NCI-H748 (cell line): Measurements from ENCODE around the gene ATP5PO.
"Not testable (repeated sequence)": the region's sequence is repeated elsewhere in the genome, so short reads cannot be mapped to it uniquely, and the experiment has no call there.

ENCODE experiments used
- DNase-seq: peaks from one replicate; lab custom pipeline; 2025; ENCODE audit not compliant: unreplicated experiment; lab: John Stamatoyannopoulos, UW

The ATP5PO gene

GRCh38 chr21:33872881-33873515, 42.6 kb downstream of the ATP5PO start:
- DNase-seq: no peak

DNA sequence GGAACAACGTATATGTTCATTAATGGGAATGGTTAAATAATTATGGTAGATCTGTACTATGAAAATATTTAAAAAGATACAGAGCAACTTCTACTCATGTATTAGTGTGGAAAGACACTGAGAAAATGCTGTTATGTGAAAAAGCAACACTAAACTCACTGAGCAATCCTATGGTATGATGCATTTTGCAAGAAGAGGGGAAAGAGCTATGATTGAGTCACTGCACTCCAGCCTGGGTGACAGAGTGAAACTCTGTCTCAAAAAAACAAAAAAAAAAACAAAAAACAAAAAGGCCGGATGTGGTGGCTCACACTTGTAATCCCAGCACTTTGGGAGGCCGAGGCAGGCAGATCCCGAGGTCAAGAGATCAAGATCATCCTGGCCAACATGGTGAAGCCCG, 44.4 kb downstream of the ATP5PO start:
- DNase-seq: no peak

DNA sequence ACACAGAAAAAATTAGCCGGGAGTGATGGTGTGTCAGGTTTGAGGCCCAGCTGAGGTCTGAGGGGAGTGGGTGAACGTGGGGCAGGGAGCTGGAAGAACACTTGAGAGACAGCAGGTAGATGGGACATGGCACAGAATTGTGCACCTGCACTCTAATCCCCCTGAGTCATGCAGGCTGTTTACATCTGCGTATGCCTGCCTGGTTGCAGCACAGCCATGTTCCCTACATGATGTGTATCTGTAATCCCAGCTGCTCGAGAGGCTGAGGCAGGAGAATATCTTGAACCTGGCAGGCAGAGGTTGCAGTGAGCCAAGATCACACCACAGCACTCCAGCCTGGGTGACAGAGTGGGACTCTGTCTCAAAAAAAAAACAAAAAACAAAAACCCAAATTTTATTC, 44.8 kb downstream of the ATP5PO start:
- no peak for DNase-seq

- DNase-seq: no peak
These were observed 45.7 kb downstream of the ATP5PO start for GRCh38 chr21:33869873-33870272.

- DNase-seq: not testable (repeated sequence)
These were observed 47.7 kb downstream of the ATP5PO start for GRCh38 chr21:33867868-33868267.

DNA sequence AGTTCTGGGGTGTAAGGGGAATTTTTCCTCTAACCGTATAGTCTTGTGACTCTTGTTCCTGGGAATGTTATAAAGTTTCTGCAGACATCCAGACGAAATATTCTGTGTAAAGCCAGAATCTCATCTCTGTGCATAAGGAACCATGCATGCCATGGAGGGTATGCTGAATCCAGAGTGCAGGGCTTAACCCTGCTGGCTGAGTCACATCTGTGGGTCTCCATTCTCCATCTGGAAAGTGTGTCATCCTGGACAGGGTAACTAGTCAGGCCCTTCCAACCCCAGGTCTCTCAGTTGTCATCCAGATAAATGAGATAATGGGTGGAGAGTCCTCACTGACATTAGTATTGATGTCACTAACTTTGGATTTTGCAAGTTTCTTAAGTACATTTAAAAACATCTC, 48.8 kb downstream of the ATP5PO start:
- no peak for DNase-seq

GRCh38 chr21:33865996-33866575, 49.5 kb downstream of the ATP5PO start:
- DNase-seq: no peak

DNA sequence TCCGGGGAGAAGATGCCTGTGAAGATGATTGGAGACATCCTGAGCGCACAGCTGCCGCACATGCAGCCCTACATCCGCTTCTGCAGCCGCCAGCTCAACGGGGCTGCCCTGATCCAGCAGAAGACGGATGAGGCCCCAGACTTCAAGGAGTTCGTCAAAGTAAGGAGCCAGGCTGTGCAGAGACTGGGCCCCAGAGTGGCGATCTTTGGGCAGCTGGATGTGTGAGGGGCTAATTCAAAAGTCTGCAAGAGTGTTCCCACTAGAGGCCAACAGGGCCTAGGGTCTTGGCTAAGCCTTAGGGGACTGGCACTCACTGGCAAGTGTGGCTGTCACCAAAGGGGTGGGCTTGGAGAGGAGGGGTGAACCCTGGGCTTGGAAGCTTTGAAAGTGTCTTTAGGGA, 50.4 kb downstream of the ATP5PO start:
- no peak for DNase-seq

DNA sequence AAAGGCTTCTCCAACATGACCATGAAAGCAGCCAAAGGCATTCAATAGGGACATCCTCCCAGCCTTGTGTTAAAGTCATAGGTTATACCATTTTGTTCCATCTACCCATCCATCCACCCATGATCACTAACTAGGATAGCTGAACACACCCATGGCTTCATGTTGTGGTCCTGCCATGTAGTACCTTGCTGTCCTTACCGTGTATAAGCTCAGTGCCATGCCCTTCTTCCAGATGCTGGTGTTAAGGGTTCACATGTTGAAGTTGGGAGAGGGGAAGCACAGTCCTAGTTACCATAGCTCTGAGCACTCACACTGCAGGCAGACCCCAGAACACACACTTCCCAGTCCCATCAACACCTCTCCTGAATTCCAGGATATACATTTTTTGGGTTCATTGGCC, 51.5 kb downstream of the ATP5PO start:
- no peak for DNase-seq

- not testable (repeated sequence) for DNase-seq
These were observed 52.4 kb downstream of the ATP5PO start for GRCh38 chr21:33863191-33863590.

DNA sequence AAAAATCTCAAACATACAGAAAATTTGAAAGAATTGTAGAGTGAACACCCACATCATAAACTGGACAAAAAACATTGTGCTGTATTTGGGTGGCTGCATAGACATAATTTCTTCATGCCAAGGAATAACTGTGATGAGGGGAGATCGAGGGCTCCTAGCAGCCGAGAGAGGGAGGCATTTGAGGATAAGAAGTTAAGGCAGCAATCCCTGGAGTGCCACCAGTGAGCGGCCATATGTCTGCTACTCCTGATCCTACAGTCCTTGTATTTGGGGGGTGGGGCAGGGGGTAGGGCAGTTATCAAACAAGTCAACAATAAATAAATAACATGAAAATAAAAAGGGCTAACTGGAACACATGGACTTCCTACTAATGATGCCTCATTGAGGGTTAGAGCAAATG, 54.5 kb downstream of the ATP5PO start:
- no peak for DNase-seq

- DNase-seq: no peak
These were observed 55.2 kb downstream of the ATP5PO start for GRCh38 chr21:33860332-33860879.

- no peak for DNase-seq
These were observed 56.1 kb downstream of the ATP5PO start for GRCh38 chr21:33859373-33860102.

DNA sequence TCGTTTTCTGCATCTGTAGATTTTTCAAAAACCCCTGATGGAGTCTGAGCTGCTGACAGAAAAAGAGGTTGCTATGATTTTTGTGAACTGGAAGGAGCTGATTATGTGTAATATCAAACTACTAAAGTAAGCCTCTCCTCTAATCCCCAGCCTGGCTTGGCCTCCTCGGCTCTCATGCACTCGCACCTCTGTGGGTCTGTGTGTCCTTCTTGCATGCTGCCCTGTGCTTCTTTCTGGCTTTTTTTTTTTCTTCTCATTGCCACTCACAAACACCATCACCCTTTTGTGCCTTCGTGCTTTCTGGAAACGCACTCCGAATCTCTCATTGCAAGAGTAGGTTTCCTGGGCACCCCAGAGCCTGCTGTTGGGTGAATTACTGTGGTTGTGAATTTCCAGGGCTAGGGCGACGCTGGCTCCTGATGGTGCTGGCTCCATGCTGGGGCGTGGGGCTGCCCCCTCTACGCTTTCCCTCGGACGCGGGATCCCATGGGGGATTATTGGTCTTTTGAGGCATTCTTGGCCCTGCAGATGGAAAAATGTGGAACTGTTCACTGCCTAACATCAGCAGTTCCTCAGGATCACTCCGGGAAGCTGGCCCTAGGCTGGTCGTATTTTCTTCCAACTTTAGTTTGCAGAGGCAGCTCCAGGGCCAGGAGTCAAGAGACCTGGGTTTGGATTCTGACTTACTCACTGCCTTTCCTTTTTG, 56.8 kb downstream of the ATP5PO start:
- DNase-seq: no peak

DNA sequence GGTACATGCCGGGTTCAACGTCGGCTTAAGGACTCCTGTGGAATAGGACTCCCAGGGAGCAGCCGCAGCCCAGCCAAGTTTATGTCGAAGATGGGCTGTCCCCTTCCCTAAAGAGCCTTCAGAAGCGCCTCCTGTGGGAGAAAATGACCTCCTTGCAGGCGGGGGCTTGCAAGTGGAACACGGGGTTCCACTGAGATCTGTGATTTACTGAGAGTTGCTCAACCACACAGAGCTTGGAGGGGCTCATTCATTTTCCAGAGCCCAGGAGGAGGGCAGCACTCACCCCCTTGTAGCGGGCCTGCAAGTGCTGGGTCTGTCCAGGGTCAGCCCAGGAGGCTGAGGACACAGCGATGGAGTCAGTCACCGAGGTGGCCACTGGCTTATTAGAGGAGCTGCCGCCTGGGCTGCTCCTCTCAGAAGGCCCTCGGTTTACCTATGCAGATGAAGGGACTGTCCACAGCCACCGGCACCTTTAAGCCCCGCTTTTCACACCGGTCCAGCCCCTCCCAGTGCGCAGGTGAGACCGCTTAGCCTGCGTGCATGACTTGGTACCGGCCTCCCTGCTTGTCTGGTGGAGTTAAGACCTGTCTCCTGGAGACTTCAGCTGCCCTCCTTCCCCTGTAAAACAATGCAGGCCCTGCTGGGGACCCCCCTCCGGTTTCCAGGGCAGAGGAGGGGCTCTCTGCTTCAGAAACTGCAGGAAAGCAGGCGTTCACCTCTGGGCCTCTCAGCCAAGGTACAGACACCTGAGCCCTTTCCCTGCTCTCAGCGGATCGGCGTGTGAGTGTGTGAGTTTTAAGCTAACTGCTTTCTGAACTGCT, 57.5 kb downstream of the ATP5PO start:
- no peak for DNase-seq

DNA sequence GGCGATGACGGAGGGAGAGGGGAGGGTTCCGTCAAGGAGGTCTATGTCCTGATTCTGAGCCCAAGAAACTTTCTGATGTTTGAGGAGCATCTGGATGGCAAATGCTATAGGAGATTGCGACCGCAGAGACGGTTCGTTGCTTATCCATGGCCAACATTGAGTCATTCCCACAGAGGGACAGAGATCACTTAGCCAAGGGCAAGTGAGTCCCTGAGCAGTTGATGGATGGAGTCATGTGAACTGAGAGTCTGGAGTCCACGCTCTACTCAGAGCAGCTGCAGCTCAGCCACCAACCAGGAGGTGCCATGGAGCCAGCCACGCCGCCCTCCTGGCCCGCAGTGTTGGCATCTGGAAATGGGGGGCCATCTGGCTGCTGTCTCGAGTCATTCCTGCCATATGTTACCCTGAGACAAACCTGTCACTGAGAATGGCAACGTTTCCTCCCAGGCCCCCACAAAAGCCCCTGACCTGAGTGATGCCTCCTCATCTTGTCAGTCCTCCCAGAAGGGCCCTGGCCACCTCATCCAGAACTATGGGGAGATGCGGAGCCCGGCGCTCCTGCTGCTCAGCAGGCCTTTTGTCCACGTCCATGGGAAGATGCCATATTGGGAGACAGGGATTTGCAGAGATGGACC, 58.6 kb downstream of the ATP5PO start:
- DNase-seq: no peak

DNA sequence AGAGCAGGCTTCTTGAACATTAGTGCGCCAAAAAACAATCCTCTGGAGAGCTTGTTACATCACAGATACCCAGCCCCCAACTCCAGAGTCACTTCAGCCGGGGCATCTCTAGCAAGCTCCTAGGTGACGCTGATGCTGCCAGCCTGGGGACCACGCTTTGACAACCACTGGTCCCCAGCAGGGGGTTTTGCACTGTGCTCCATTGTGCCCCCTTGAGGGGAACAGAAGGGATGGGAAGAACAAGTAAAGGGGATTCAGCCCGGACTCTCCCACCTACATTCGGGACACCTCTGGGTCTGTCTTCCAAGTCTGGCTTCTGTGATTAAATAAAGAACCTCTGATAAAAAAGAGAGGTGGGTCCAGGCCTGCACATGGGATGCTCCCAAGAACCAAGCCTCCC, 60.4 kb downstream of the ATP5PO start:
- no peak for DNase-seq

GRCh38 chr21:33854604-33855003, 61.0 kb downstream of the ATP5PO start:
- DNase-seq: no peak
